Stomach (tissue), 4 donors: Measurements from ENCODE around the gene LIG3.

Experiments
- EP300 ChIP-seq: sonication (generic); formaldehyde crosslinking; IDR thresholded peaks from one replicate; pipeline ENCODE4 v1.6.1; 2017; ENCODE audit warnings: antibody characterized with exemption
- POLR2A ChIP-seq, 4 donors: fragments of 450-650 bp; IDR thresholded peaks; one replicate each; pipeline ENCODE4 v1.6.1; 2016; ENCODE audit warnings: antibody characterized with exemption in 4 of 4, control low read depth in 2 of 4, mild to moderate bottlenecking in 1 of 4, moderate library complexity in 1 of 4
- TF ChIP-seq, protein P1 (sequence below), 7 experiments: fragments of 450-650 bp in 4 of 7; fragments of 200-600 bp in 3 of 7; sonication (generic) in 3 of 7; IDR thresholded peaks; one replicate each; pipeline ENCODE4 v1.5.1; 2016 to 2019; ENCODE audit warnings: antibody characterized with exemption in 7 of 7, control low read depth in 2 of 7, mild to moderate bottlenecking in 1 of 7

DNA sequence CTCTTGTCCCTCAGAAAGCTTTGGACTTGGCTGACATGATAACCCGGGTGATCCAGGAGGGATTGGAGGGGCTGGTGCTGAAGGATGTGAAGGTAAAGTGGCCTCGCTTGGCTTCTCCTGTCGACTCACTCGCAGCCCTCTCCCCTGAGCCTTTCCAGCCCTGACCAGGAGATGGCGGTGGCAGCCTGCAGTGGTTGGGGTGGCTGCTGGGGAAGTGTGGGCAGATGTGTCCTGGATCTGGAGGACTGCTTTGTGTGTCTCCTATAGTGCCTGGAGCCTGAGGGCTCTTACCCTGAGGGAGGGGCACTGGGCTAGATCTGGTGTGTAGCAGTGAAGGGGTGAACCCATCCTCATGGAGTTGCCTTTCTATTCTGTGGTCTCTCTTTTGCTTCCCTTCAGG is 17.9 kb downstream of the LIG3 start:
- TF ChIP-seq, protein P1, sequence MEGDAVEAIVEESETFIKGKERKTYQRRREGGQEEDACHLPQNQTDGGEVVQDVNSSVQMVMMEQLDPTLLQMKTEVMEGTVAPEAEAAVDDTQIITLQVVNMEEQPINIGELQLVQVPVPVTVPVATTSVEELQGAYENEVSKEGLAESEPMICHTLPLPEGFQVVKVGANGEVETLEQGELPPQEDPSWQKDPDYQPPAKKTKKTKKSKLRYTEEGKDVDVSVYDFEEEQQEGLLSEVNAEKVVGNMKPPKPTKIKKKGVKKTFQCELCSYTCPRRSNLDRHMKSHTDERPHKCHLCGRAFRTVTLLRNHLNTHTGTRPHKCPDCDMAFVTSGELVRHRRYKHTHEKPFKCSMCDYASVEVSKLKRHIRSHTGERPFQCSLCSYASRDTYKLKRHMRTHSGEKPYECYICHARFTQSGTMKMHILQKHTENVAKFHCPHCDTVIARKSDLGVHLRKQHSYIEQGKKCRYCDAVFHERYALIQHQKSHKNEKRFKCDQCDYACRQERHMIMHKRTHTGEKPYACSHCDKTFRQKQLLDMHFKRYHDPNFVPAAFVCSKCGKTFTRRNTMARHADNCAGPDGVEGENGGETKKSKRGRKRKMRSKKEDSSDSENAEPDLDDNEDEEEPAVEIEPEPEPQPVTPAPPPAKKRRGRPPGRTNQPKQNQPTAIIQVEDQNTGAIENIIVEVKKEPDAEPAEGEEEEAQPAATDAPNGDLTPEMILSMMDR (IDR thresholded peaks at IDR 0.05) = peak in 5 of 7 experiments; percentile 55 to 86 (median 64)
- no peak for TF ChIP-seq POLR2A (IDR thresholded peaks at IDR 0.05)
- TF ChIP-seq EP300 = no peak
